Fibroblast of lung (primary cell): ENCODE data around the gene LRP2BP. TPM values are rescaled to one million over a fixed set of nuclear protein-coding genes. Genes with fewer than 3 reads are reported as not detected.
"Not testable (repeated sequence)": the region's sequence is repeated elsewhere in the genome, so short reads cannot be mapped to it uniquely, and the experiment has no call there.

Experiments used
- DNase-seq, 2 donors: peaks; one replicate each; pipeline versions ENCODE4 v3.0.0 to v3.0.0-alpha.2; 2010; ENCODE audit warnings: low read depth in 2 of 2
- H2AFZ ChIP-seq: 2 replicates; pipeline ENCODE4 v1.5.1; 2012; ENCODE audit warnings: low read length, control low read depth, inconsistent platforms
- H3K27ac ChIP-seq: 2 replicates; pipeline ENCODE4 v1.5.1; 2011; ENCODE audit warnings: low read length, control low read depth; ENCODE audit not compliant: insufficient read depth
- H3K27me3 ChIP-seq: 2 replicates; pipeline ENCODE4 v1.5.1; 2011; ENCODE audit warnings: mild to moderate bottlenecking, low read length; ENCODE audit not compliant: control insufficient read depth, insufficient read depth
- H3K36me3 ChIP-seq: 2 replicates; pipeline ENCODE4 v1.5.1; 2011; ENCODE audit warnings: low read length; ENCODE audit not compliant: control insufficient read depth, insufficient read depth
- H3K4me1 ChIP-seq: 2 replicates; pipeline ENCODE4 v1.5.1; 2011; ENCODE audit warnings: low read length; ENCODE audit not compliant: control insufficient read depth, insufficient read depth; ENCODE audit errors: extremely low read depth
- H3K4me2 ChIP-seq: 2 replicates; pipeline ENCODE4 v1.5.1; 2011; ENCODE audit warnings: low read length, control low read depth; ENCODE audit not compliant: insufficient read depth; ENCODE audit errors: extremely low read depth
- H3K4me3 ChIP-seq, 4 experiments: fragments of 200-600 bp in 1 of 4; sonication (generic) in 1 of 4; replicated peaks in 1 of 4; 2 replicates each; pipeline ENCODE4 v1.5.1; 2011 to 2016; ENCODE audit warnings: low read length in 4 of 4, low read depth in 3 of 4, mild to moderate bottlenecking in 3 of 4, control low read depth in 2 of 4, inconsistent platforms in 1 of 4, mixed read lengths in 1 of 4; ENCODE audit not compliant: insufficient read depth in 1 of 4; ENCODE audit errors: control extremely low read depth in 1 of 4
- H3K79me2 ChIP-seq: 2 replicates; pipeline ENCODE4 v1.5.1; 2012; ENCODE audit warnings: mild to moderate bottlenecking, low read length, inconsistent platforms; ENCODE audit not compliant: control insufficient read depth, insufficient read depth
- H3K9ac ChIP-seq: 2 replicates; pipeline ENCODE4 v1.5.1; 2011; ENCODE audit warnings: mild to moderate bottlenecking, low read length, control low read depth; ENCODE audit not compliant: insufficient read depth
- H3K9me3 ChIP-seq: 2 replicates; pipeline ENCODE4 v1.5.1; 2012; ENCODE audit warnings: low read depth, low read length; ENCODE audit not compliant: control insufficient read depth, insufficient read depth
- H4K20me1 ChIP-seq: 2 replicates; pipeline ENCODE4 v1.5.1; 2011; ENCODE audit warnings: low read length; ENCODE audit not compliant: control insufficient read depth, insufficient read depth; ENCODE audit errors: extremely low read depth
- EZH2 ChIP-seq: IDR thresholded peaks from 2 replicates; pipeline ENCODE4 v1.5.1; 2012; ENCODE audit warnings: low read length, control low read depth, mild to moderate bottlenecking; ENCODE audit errors: missing control alignments
- polyA plus RNA-seq, 2 donors: library from polyadenylated mRNA; depleted of rRNA in 1 of 2; stranded (reverse) in 1 of 2; unstranded in 1 of 2; fragments of >200 nt; gene quantifications; 2 replicates each; pipeline ENCODE4 v1.2.1, GENCODE V29; 2011 to 2012; ENCODE audit warnings: missing spikeins in 1 of 2
- total RNA-seq: library from RNA; depleted of rRNA; stranded (reverse); fragments of >200 nt; gene quantifications from 2 replicates; pipeline ENCODE4 v1.2.1, GENCODE V29; 2014
- TF ChIP-seq, protein P1 (sequence below), 2 donors: IDR thresholded peaks in 1 of 2; conservative IDR thresholded peaks in 1 of 2; 1 replicate in 1 of 2; 2 replicates in 1 of 2; pipeline ENCODE4 v1.5.1; 2011 to 2012; ENCODE audit warnings: low read length in 2 of 2, control low read depth in 1 of 2, inconsistent platforms in 1 of 2, low read depth in 1 of 2, mild to moderate bottlenecking in 1 of 2

The LRP2BP gene
- total and polyA plus RNA-seq, 2 donors (not counting 1 experiment from before 2014, with no cell fraction given) = 0.03 to 0.66 TPM

DNA sequence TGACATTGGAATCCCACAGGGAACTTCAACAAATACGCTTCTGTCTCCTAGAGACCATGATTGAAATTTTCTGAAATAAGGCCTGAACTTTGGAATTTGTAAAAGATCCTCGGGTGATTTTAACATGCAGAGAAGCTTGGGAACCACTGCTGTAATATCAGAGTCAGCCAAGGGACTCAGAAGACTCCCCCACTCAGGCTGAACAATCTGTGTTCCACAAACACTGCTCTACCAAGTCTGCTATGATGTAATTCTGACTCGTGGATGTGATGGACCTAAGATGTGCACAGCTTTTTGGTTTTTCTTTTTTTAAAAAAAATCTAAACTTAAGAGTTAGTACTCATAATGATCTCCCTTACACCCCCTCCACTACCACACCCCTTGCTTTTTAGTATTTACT lies 26.0 kb downstream of the LRP2BP start:
- no peak overlapping the region for H2AFZ ChIP-seq
- DNase-seq = no peak
- H3K9me3 ChIP-seq = no peaks in the 10 kb centered on the region
- H3K4me2 ChIP-seq = no peak overlapping the region
- H3K4me3 ChIP-seq = no peak overlapping the region
- no peak overlapping the region for H3K27ac ChIP-seq
- TF ChIP-seq EZH2 = no peak
- TF ChIP-seq, protein P1, sequence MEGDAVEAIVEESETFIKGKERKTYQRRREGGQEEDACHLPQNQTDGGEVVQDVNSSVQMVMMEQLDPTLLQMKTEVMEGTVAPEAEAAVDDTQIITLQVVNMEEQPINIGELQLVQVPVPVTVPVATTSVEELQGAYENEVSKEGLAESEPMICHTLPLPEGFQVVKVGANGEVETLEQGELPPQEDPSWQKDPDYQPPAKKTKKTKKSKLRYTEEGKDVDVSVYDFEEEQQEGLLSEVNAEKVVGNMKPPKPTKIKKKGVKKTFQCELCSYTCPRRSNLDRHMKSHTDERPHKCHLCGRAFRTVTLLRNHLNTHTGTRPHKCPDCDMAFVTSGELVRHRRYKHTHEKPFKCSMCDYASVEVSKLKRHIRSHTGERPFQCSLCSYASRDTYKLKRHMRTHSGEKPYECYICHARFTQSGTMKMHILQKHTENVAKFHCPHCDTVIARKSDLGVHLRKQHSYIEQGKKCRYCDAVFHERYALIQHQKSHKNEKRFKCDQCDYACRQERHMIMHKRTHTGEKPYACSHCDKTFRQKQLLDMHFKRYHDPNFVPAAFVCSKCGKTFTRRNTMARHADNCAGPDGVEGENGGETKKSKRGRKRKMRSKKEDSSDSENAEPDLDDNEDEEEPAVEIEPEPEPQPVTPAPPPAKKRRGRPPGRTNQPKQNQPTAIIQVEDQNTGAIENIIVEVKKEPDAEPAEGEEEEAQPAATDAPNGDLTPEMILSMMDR (conservative IDR thresholded peaks at IDR 0.05 in 1 of 2, IDR thresholded peaks at IDR 0.05 in 1 of 2; ENCODE audit: low read depth in 1 of 2, low read length in 2 of 2) = no peak
- H4K20me1 ChIP-seq = no peaks in the 10 kb centered on the region
- H3K36me3 ChIP-seq = peaks cover 2% of the 10 kb centered on the region
- no peaks in the 10 kb centered on the region for H3K4me1 ChIP-seq
- no peak overlapping the region for H3K9ac ChIP-seq
- H3K79me2 ChIP-seq = no peaks in the 10 kb centered on the region
- H3K27me3 ChIP-seq = no peaks in the 10 kb centered on the region

DNA sequence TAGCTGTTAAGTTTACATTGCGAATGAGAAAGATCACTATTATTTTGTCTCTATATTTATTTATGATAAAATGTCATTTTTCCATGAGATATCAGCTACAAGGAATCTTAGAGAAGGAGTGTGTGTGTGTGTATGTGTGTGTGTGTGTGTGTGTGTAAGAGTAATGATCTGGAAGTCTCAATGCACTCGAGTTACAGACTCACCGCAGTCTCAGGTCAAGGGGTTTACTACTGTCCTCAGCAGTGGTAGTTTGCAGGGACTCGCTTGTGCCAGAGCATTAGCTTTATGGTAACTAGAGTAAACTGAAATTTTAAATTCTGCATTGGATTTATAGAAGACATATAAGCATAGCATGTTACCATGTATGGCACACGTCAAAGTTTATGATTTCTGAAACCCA lies 30.8 kb downstream of the LRP2BP start:
- TF ChIP-seq, protein P1 (conservative IDR thresholded peaks at IDR 0.05 in 1 of 2, IDR thresholded peaks at IDR 0.05 in 1 of 2; ENCODE audit: low read depth in 1 of 2, low read length in 2 of 2) = no peak
- no peak for TF ChIP-seq EZH2
- no peak overlapping the region for H3K4me2 ChIP-seq
- H2AFZ ChIP-seq = no peak overlapping the region
- H3K9me3 ChIP-seq = no peaks in the 10 kb centered on the region
- no peaks in the 10 kb centered on the region for H3K36me3 ChIP-seq
- no peak overlapping the region for H3K9ac ChIP-seq
- no peaks in the 10 kb centered on the region for H3K79me2 ChIP-seq
- H3K27me3 ChIP-seq = no peaks in the 10 kb centered on the region
- no peaks in the 10 kb centered on the region for H4K20me1 ChIP-seq
- H3K27ac ChIP-seq = no peak overlapping the region
- no peak overlapping the region for H3K4me3 ChIP-seq
- DNase-seq = no peak
- H3K4me1 ChIP-seq = no peaks in the 10 kb centered on the region

DNA sequence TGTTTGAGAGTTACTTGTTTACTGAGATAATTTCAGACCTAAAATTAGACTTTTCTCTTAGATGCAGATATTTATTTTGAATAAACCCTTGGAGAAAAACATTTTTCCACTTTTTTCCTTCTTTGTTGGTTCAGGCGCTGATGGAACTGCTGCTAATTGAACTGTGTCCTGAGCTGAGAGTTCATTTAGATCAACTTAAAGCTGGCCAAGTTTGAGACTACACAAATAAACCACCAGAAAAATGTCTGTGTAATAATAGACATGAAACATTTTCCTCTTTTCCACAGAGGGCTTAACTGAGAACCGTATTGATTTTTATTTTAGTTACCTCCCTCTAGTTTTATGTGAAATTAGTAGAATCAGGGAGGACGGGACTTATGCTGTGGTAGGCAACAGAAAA lies 32.5 kb downstream of the LRP2BP start:
- no peak for DNase-seq
- Histone ChIP-seq H3K4me3 (no peak overlapping the region), H3K9me3 (no peaks in the 10 kb centered on the region), H3K9ac (no peak overlapping the region), H3K27me3 (no peaks in the 10 kb centered on the region), H2AFZ (no peak overlapping the region), H3K4me2 (no peak overlapping the region), H3K79me2 (no peaks in the 10 kb centered on the region), H4K20me1 (no peaks in the 10 kb centered on the region), H3K36me3 (no peaks in the 10 kb centered on the region), H3K4me1 (peaks cover 3% of the 10 kb centered on the region), H3K27ac (no peak overlapping the region)
- no peak for TF ChIP-seq EZH2
- TF ChIP-seq, protein P1 (conservative IDR thresholded peaks at IDR 0.05 in 1 of 2, IDR thresholded peaks at IDR 0.05 in 1 of 2; ENCODE audit: low read depth in 1 of 2, low read length in 2 of 2) = no peak

DNA sequence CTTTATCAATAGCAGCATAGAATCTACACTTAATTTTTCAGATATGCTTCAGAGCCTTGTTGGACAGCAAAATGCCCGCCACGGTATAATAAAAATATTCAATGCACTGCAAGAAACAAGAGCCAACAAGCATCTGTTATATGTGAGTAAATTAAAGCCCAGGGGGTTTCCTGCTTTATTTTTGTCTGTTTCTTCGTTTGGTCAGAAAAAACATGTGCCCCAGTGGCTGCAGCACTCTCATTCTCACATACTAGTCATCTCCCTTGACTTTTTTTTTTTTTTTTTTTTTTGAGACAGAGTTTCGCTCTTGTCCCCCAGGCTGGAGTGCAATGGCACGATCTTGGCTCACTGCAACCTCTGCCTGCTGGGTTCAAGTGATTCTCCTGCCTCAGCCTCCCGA lies 33.2 kb downstream of the LRP2BP start:
- H3K9me3 ChIP-seq, H3K79me2 ChIP-seq, H3K9ac ChIP-seq, H4K20me1 ChIP-seq, H3K27ac ChIP-seq, DNase-seq, H2AFZ ChIP-seq, H3K36me3 ChIP-seq, H3K4me1 ChIP-seq, H3K4me2 ChIP-seq, H3K4me3 ChIP-seq, H3K27me3 ChIP-seq: not testable (repeated sequence)
